HL-60 (cell line): ENCODE data around the gene LMOD1.

Experiments used
- DNase-seq, 2 experiments: peaks; one replicate each; pipeline ENCODE4 v3.0.0-alpha.2; 2010 to 2020; ENCODE audit warnings: low read depth in 1 of 2, low spot score in 1 of 2
- H3K27ac ChIP-seq: fragments of 250-450 bp; sonication (Bioruptor Pico); replicated peaks from 2 replicates; pipeline ENCODE4 v1.5.1; 2020; ENCODE audit warnings: mild to moderate bottlenecking, moderate library complexity
- H3K27me3 ChIP-seq: fragments of 250-450 bp; sonication (Bioruptor Pico); 2 replicates; pipeline ENCODE4 v1.5.1; 2021; ENCODE audit warnings: mild to moderate bottlenecking, moderate library complexity; ENCODE audit not compliant: insufficient read depth, poor library complexity, severe bottlenecking
- H3K4me3 ChIP-seq: replicated peaks from 2 replicates; pipeline ENCODE4 v1.5.1; 2011; ENCODE audit warnings: mild to moderate bottlenecking, control low read depth, low read length; ENCODE audit not compliant: insufficient read depth
- CTCF ChIP-seq: IDR thresholded peaks from one replicate; pipeline ENCODE4 v1.5.1; 2011; ENCODE audit warnings: low read length, control low read depth, inconsistent platforms; ENCODE audit not compliant: insufficient read depth
- GABPA ChIP-seq: IDR thresholded peaks from 2 replicates; pipeline ENCODE4 v1.6.1; 2012; ENCODE audit warnings: low read depth
- POLR2AphosphoS5 ChIP-seq: IDR thresholded peaks from 2 replicates; pipeline ENCODE4 v1.6.1; 2012; ENCODE audit warnings: low read depth
- REST ChIP-seq: IDR thresholded peaks from 2 replicates; pipeline ENCODE4 v1.6.1; 2012; ENCODE audit warnings: low read depth; ENCODE audit not compliant: insufficient replicate concordance
- SPI1 ChIP-seq: IDR thresholded peaks from 2 replicates; pipeline ENCODE4 v1.6.1; 2012; ENCODE audit warnings: low read depth, mild to moderate bottlenecking, borderline replicate concordance

Gene LMOD1

GRCh38 chr1:201988601-201989000 is 42.3 kb upstream of the LMOD1 start:
- no peak overlapping the region for H3K4me3 ChIP-seq
- DNase-seq = no peak
- TF ChIP-seq GABPA = no peak
- TF ChIP-seq CTCF = no peak
- TF ChIP-seq SPI1 = no peak
- no peak for TF ChIP-seq POLR2AphosphoS5
- TF ChIP-seq REST = no peak
- H3K27me3 ChIP-seq = no peaks in the 10 kb centered on the region
- no peak overlapping the region for H3K27ac ChIP-seq

- Histone ChIP-seq H3K27me3 (no peaks in the 10 kb centered on the region), H3K27ac (no peak overlapping the region), H3K4me3 (no peak overlapping the region)
- TF ChIP-seq CTCF (no peak), POLR2AphosphoS5 (no peak), SPI1 (no peak), GABPA (no peak), REST (no peak)
- no peak for DNase-seq
These were observed 39.0 kb upstream of the LMOD1 start for GRCh38 chr1:201985355-201985754.

GRCh38 chr1:201984446-201984845 is 38.1 kb upstream of the LMOD1 start:
- Histone ChIP-seq H3K27me3 (no peaks in the 10 kb centered on the region), H3K4me3 (no peak overlapping the region), H3K27ac (no peak overlapping the region)
- no peak for DNase-seq
- no peak for TF ChIP-seq SPI1
- no peak for TF ChIP-seq POLR2AphosphoS5
- no peak for TF ChIP-seq REST
- no peak for TF ChIP-seq CTCF
- no peak for TF ChIP-seq GABPA
